HCT116 (cell line): ENCODE results near the gene ICE1. TPM values are rescaled to one million over a fixed set of nuclear protein-coding genes. Genes with fewer than 3 reads are reported as not detected.

ENCODE experiments used
- ATAC-seq: fragments of 200-7000 bp; cut with Tn5 transposase; 2 replicates; pipeline ENCODE4 v1.9.1; 2020; ENCODE audit warnings: mild to moderate bottlenecking, moderate library complexity
- BruUV-seq: library from RNA; stranded (reverse); fragments of 400-500 nt; replicated peaks from 2 replicates; lab custom pipeline; 2021; lab: Mats Ljungman, UMichigan
- CTCF ChIA-PET: fragments of 300-600 bp; sonication (Branson Sonifier 250); formaldehyde crosslinking; loops from one replicate; lab custom pipeline; 2021; ENCODE audit warnings: antibody characterized with exemption; lab: Charles Lee
- POLR2A ChIA-PET: fragments of 300-600, 350-600 bp; sonication (Branson Sonifier 250); formaldehyde crosslinking; loops from one replicate; lab custom pipeline; 2021; ENCODE audit warnings: antibody characterized with exemption; lab: Charles Lee
- RAD21 ChIA-PET, 2 experiments: fragments of 300-600 bp; sonication (Branson Sonifier 250); formaldehyde crosslinking; loops; one replicate each; lab custom pipeline; 2023; ENCODE audit warnings: low total read pairs in 2 of 2; ENCODE audit not compliant: uncharacterized antibody in 2 of 2, unreplicated experiment in 2 of 2, low non-redundant PET in 1 of 2; lab: Charles Lee
- DNase-seq: peaks from one replicate; pipeline ENCODE4 v3.0.0-alpha.2; 2010; ENCODE audit warnings: low read depth, low spot score
- H2AFZ ChIP-seq: fragments of 200-600 bp; shearing (Covaris generic), sonication (generic); 2 replicates; pipeline ENCODE4 v1.6.1; 2017; ENCODE audit warnings: low read depth, mixed run types, mixed read lengths, antibody characterized with exemption, low read length; ENCODE audit not compliant: poor library complexity, severe bottlenecking
- H3K27ac ChIP-seq: 2 replicates; pipeline ENCODE4 v1.5.1; 2012; ENCODE audit warnings: low read depth, low read length
- H3K27me3 ChIP-seq: fragments of 200-600 bp; sonication (generic); 2 replicates; pipeline ENCODE4 v1.6.1; 2016; ENCODE audit warnings: mixed run types, low read length, mixed read lengths; ENCODE audit not compliant: insufficient read depth
- H3K36me3 ChIP-seq, 2 experiments: fragments of 200-500 bp in 1 of 2; fragments of 200-600 bp in 1 of 2; sonication (Bioruptor generic) in 1 of 2; sonication (generic) in 1 of 2; 2 replicates each; pipeline versions ENCODE4 v1.5.1 to v1.6.1; 2014 to 2016; ENCODE audit warnings: low read length in 2 of 2, inconsistent platforms in 1 of 2, mixed read lengths in 1 of 2, mixed run types in 1 of 2; ENCODE audit not compliant: insufficient read depth in 2 of 2, control insufficient read depth in 1 of 2
- H3K4me1 ChIP-seq, 2 experiments: fragments of 200-600 bp in 1 of 2; sonication (generic) in 1 of 2; 2 replicates each; pipeline versions ENCODE4 v1.5.1 to v1.6.1; 2012 to 2017; ENCODE audit warnings: low read length in 2 of 2, inconsistent platforms in 1 of 2, mild to moderate bottlenecking in 1 of 2, mixed read lengths in 1 of 2, mixed run types in 1 of 2, moderate library complexity in 1 of 2; ENCODE audit not compliant: insufficient read depth in 2 of 2, control insufficient read depth in 1 of 2
- H3K4me2 ChIP-seq: fragments of 200-600 bp; sonication (generic); 2 replicates; pipeline ENCODE4 v1.6.1; 2017; ENCODE audit warnings: mixed run types, low read length, mixed read lengths
- H3K4me3 ChIP-seq, 2 experiments: fragments of 200-600 bp in 1 of 2; sonication (generic) in 1 of 2; replicated peaks in 1 of 2; 2 replicates each; pipeline ENCODE4 v1.5.1; 2011 to 2016; ENCODE audit warnings: low read length in 2 of 2, control low read depth in 1 of 2, low read depth in 1 of 2, mild to moderate bottlenecking in 1 of 2, mixed read lengths in 1 of 2, mixed run types in 1 of 2
- H3K79me2 ChIP-seq: fragments of 200-600 bp; sonication (generic); 2 replicates; pipeline ENCODE4 v1.6.1; 2017; ENCODE audit warnings: mild to moderate bottlenecking, mixed run types, low read length, moderate library complexity, mixed read lengths; ENCODE audit not compliant: insufficient read depth
- H3K9ac ChIP-seq: fragments of 200-600 bp; sonication (generic); 2 replicates; pipeline ENCODE4 v1.6.1; 2016; ENCODE audit warnings: low read length, mixed read lengths
- H3K9me2 ChIP-seq: fragments of 200-600 bp; sonication (generic), shearing (Covaris generic); 2 replicates; pipeline ENCODE4 v1.6.1; 2017; ENCODE audit warnings: mixed run types, mild to moderate bottlenecking, moderate library complexity; ENCODE audit not compliant: insufficient read depth
- H3K9me3 ChIP-seq, 2 experiments: fragments of 200-500 bp in 1 of 2; fragments of 200-600 bp in 1 of 2; sonication (Bioruptor generic) in 1 of 2; sonication (generic) in 1 of 2; 2 replicates each; pipeline ENCODE4 v1.6.1; 2014 to 2017; ENCODE audit warnings: low read length in 2 of 2, mixed read lengths in 2 of 2, inconsistent platforms in 1 of 2, low read depth in 1 of 2, mild to moderate bottlenecking in 1 of 2, mixed run types in 1 of 2, moderate library complexity in 1 of 2; ENCODE audit not compliant: control insufficient read depth in 1 of 2, insufficient read depth in 1 of 2
- H4K20me1 ChIP-seq: fragments of 200-600 bp; sonication (generic), shearing (Covaris generic); 2 replicates; pipeline ENCODE4 v1.6.1; 2017; ENCODE audit warnings: mixed run types, mild to moderate bottlenecking, moderate library complexity; ENCODE audit not compliant: insufficient read depth
- ATF3 ChIP-seq: IDR thresholded peaks from 2 replicates; pipeline ENCODE4 v1.6.1; 2012
- CBX3 ChIP-seq: IDR thresholded peaks from 2 replicates; pipeline ENCODE4 v1.6.1; 2012; ENCODE audit warnings: low read depth
- EGR1 ChIP-seq: IDR thresholded peaks from 2 replicates; pipeline ENCODE4 v1.6.1; 2012; ENCODE audit warnings: low read depth
- ELF1 ChIP-seq: IDR thresholded peaks from 2 replicates; pipeline ENCODE4 v1.6.1; 2012; ENCODE audit warnings: low read depth, borderline replicate concordance
- EZH2 ChIP-seq: fragments of 200-600 bp; sonication (generic); IDR thresholded peaks from 2 replicates; pipeline ENCODE4 v1.6.1; 2017; ENCODE audit warnings: antibody characterized with exemption, mixed run types
- EZH2phosphoT487 ChIP-seq: fragments of 200-600 bp; IDR thresholded peaks from 2 replicates; pipeline ENCODE4 v1.6.1; 2018; ENCODE audit warnings: antibody characterized with exemption, borderline replicate concordance
- FOSL1 ChIP-seq: IDR thresholded peaks from 2 replicates; pipeline ENCODE4 v1.6.1; 2012; ENCODE audit warnings: low read depth
- JUND ChIP-seq: IDR thresholded peaks from 2 replicates; pipeline ENCODE4 v1.6.1; 2012
- MAX ChIP-seq: IDR thresholded peaks from 2 replicates; pipeline ENCODE4 v1.6.1; 2012
- POLR2A ChIP-seq: IDR thresholded peaks from 2 replicates; pipeline ENCODE4 v1.7.0; 2011; ENCODE audit warnings: borderline replicate concordance; ENCODE audit not compliant: insufficient read depth, insufficient read length; ENCODE audit errors: extremely low read depth
- POLR2AphosphoS5 ChIP-seq: IDR thresholded peaks from 2 replicates; pipeline ENCODE4 v1.6.1; 2011; ENCODE audit warnings: mild to moderate bottlenecking, low read depth, low read length, moderate library complexity
- RAD21 ChIP-seq: IDR thresholded peaks from 2 replicates; pipeline ENCODE4 v1.6.1; 2012; ENCODE audit warnings: low read depth, mild to moderate bottlenecking
- SP1 ChIP-seq: IDR thresholded peaks from 2 replicates; pipeline ENCODE4 v1.6.1; 2012; ENCODE audit warnings: low read depth
- SRF ChIP-seq: IDR thresholded peaks from 2 replicates; pipeline ENCODE4 v1.6.1; 2012; ENCODE audit warnings: low read depth
- TCF7L2 ChIP-seq: IDR thresholded peaks from 2 replicates; pipeline ENCODE4 v1.7.0; 2011; ENCODE audit warnings: borderline replicate concordance, inconsistent platforms; ENCODE audit not compliant: insufficient read depth, insufficient read length; ENCODE audit errors: extremely low read depth
- YY1 ChIP-seq: IDR thresholded peaks from 2 replicates; pipeline ENCODE4 v1.6.1; 2011; ENCODE audit warnings: low read length, low read depth, moderate library complexity, mild to moderate bottlenecking; ENCODE audit not compliant: insufficient replicate concordance; ENCODE audit errors: extremely low read depth
- ZFX ChIP-seq: fragments of 450-650 bp; IDR thresholded peaks from 2 replicates; pipeline ENCODE4 v1.6.1; 2017
- ZNF274 ChIP-seq: fragments of 200-500 bp; sonication (Bioruptor generic); IDR thresholded peaks from 2 replicates; pipeline ENCODE4 v1.6.1; 2014; ENCODE audit warnings: mild to moderate bottlenecking, low read depth, low read length, inconsistent platforms
- intact Hi-C: fragments of 100-400 bp; cut with micrococcal nuclease; formaldehyde crosslinking; loops from 2 replicates; pipeline ENCODE4 v1.10.0; 2022
- total RNA-seq: library from RNA; stranded (reverse); gene quantifications from one replicate; pipeline ENCODE4 v1.2.1, GENCODE V29; 2021; ENCODE audit not compliant: unreplicated experiment

The ICE1 gene
- total RNA-seq, 1 experiment from 2014 or later = 30.0 TPM

GRCh38 chr5:5521029-5521428, 98.6 kb downstream of the ICE1 start:
- ATAC-seq (no peak), DNase-seq (no peak)

GRCh38 chr5:5521478-5521877, 99.0 kb downstream of the ICE1 start:
- Histone ChIP-seq H2AFZ (no peak overlapping the region), H3K4me2 (no peak overlapping the region), H3K27me3 (no peaks in the 10 kb centered on the region), H3K4me3 (no peak overlapping the region)
- BruUV-seq = no TSS peak
- CTCF ChIA-PET = no interaction called here
- TF ChIP-seq JUND (no peak), FOSL1 (no peak), ATF3 (no peak), EZH2phosphoT487 (no peak), SP1 (no peak), YY1 (no peak), CBX3 (no peak), ZNF274 (no peak), ELF1 (no peak), POLR2AphosphoS5 (no peak), POLR2A (no peak), TCF7L2 (no peak), SRF (no peak), MAX (no peak), EZH2 (no peak)
- TF ChIP-seq, all 23 proteins: peak for 0
- intact Hi-C loops = no loop called here
- Histone ChIP-seq H3K79me2 (no peaks in the 10 kb centered on the region), H3K9ac (no peak overlapping the region), H4K20me1 (no peaks in the 10 kb centered on the region), H3K36me3 (no peaks in the 10 kb centered on the region), H3K4me1 (no peaks in the 10 kb centered on the region), H3K9me2 (no peaks in the 10 kb centered on the region), H3K9me3 (no peaks in the 10 kb centered on the region), H3K27ac (no peak overlapping the region)
- ATAC-seq = no peak
- POLR2A ChIA-PET = no interaction called here
- DNase-seq = no peak
- RAD21 ChIA-PET = no interaction called here

More at GRCh38 chr5:5521029-5521428, 98.6 kb downstream of the ICE1 start:
- intact Hi-C loops = no loop called here
- Histone ChIP-seq H4K20me1 (no peaks in the 10 kb centered on the region), H3K36me3 (no peaks in the 10 kb centered on the region), H3K9ac (no peak overlapping the region), H3K79me2 (no peaks in the 10 kb centered on the region), H3K4me1 (no peaks in the 10 kb centered on the region), H3K27ac (no peak overlapping the region), H3K9me2 (no peaks in the 10 kb centered on the region), H3K4me2 (no peak overlapping the region), H2AFZ (no peak overlapping the region), H3K9me3 (no peaks in the 10 kb centered on the region), H3K27me3 (no peaks in the 10 kb centered on the region), H3K4me3 (no peak overlapping the region)
- TF ChIP-seq JUND (no peak), POLR2A (no peak), POLR2AphosphoS5 (no peak), ELF1 (no peak), EGR1 (no peak), RAD21 (no peak), SRF (no peak), ZFX (no peak), ZNF274 (no peak)
- POLR2A ChIA-PET = no interaction called here
- no TSS peak for BruUV-seq
- RAD21 ChIA-PET = no interaction called here
- CTCF ChIA-PET = no interaction called here
